GM21515 (cell line): Measurements from ENCODE around the gene OLFML2B.
"Not testable (repeated sequence)": the region's sequence is repeated elsewhere in the genome, so short reads cannot be mapped to it uniquely, and the experiment has no call there.

Experiments
- ATAC-seq: cut with Tn5 transposase; IDR thresholded peaks from one replicate; pipeline ENCODE4 v1.9.1; 2021; ENCODE audit not compliant: unreplicated experiment

Gene OLFML2B

DNA sequence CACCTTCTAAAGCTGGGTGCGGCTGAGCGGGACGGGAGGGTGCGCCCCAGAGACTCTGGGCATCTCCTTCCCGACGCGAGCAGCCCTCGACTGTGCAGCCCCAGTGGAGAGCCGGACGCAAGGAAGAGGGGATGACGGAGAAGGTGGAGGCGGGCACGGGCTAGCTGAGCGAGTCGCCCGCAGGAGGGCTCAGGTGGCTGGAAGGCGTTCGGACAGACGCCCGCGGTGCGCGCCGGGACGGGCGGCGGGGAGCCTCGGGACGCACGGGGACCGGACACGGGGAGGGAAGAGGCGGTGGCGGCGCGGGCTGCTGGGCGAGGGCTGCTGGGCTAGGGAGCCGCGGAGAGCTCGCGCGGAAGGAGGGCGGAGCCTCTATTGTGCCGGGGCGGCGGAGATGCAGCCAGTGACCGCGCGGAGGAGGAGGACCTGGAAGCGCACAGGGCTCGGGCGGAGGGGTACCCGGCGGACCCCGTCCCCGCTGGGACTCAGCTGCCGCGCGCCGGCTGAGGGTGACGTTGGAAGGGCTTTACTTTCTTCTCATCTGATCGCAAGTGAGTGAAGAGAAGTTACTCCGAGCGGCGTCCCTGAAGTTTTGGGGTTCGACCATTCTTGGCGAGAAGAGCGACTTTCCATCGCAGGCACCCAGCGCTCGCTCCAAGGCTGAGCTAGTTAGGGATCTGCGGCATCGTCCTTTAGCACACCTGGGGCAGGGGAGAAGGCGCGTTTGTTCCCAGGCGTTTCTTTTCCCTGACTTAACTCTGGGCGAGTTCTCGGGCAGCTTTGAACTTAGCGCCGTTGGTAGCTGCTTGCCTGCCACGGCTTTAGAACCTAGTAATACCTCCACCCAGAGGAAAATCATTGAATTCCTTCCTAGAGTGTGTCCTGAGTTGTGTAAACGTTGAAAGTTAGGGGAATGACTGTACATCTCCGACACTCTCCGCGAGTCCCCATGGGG, at the start of gene OLFML2B:
Gene OLFML2B (minus strand): TSS at position 323 of the 955 bp plus-strand sequence. CDS start 439 bp downstream, outside the sequence.
- ATAC-seq: peak; percentile 75

DNA sequence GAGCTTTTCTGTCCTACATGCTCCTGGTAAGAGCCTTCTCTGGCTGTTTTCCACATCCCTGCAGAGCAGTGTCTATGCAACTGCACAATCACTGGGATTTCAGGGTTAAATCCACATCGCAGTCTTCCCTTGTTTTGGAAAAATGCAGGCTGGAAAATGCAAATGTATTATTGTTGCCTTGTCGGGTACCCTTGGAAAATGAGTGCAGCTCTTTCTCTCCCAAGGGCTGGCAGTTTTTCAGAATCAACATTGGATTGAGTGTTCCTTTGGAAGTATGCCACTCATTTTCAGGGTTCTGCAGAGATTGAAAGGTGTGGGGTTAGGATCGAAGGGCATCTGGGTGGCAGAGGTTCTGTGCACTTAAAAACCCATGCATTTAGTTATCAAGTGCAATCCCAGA, 49.1 kb upstream of the OLFML2B start:
- no peak for ATAC-seq

DNA sequence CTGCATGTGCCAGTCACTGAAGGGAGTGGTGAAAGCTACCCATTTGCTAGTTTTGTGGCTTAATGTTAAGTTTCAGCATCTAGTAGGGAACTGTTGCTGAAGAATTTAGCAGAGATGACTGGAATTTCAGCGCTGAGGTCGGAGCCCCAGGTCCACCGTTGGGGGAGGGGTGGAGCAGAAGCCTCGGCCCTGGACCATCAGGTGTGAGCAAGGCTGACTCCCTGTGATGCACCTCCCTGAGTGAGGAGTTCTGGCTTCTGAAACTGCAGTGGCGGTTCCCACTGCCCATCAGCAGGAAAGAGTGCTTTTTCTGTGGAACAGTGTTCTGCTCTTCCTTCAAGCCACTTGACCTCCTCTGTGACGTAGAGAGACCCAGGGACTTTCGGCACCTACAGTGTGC, 47.2 kb upstream of the OLFML2B start:
- ATAC-seq: no peak

- ATAC-seq: no peak
These were observed 46.6 kb upstream of the OLFML2B start for GRCh38 chr1:162070094-162070748.

DNA sequence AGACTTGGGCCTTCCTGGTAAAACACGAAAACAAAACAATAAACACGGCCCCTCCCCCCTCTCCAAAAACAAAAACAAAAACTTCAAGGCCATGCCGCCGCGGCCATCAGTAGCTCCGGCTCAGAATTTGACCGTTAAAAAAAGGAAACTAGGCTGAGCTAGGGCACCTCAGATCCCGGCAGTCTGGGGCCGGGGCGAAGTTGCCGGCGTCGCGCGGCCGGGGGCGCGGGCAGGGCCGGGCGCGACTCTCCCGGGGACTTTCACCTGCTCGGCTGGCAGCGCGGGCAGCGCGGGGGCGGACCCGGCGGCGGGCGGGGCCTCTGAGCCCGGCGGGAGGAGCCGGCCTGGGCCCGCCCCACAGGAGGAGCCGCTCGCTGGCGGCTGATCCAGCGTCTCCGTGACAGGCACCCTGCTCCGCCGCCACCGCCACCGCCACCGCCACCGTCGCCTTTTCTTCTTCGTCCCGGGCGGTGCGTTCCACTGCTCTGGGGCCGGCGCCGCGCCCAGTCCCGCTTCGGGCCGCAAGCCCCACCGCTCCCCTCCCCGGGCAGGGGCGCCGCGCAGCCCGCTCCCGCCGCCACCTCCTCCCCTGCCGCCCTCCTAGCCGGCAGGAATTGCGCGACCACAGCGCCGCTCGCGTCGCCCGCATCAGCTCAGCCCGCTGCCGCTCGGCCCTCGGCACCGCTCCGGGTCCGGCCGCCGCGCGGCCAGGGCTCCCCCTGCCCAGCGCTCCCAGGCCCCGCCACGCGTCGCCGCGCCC, 45.8 kb upstream of the OLFML2B start, which contains the start of gene NOS1AP:
Gene NOS1AP (plus strand): TSS at position 358 of the 760 bp plus-strand sequence. CDS start 487 bp downstream, outside the sequence.
- ATAC-seq: peak; percentile 98

DNA sequence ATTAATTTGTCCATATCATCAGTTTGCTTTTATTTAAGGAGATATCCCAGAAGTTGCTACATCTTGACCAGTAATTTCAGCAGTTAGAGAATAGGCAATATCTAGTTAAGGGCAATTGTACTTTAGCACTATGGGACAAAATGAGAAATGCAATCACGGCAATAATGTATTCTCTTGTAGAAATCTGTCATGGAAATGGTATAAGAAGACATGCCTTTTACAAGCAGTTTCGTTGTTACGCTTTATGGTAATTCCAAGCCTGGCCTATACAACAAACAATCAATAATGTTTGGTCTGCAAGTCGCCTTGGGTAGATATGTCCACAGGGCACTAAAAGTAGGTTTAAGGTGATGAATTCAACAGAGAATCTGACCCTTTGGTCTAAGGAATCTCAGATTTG, 44.6 kb upstream of the OLFML2B start:
- no peak for ATAC-seq

GRCh38 chr1:162067466-162067865, 43.8 kb upstream of the OLFML2B start:
- ATAC-seq: no peak

GRCh38 chr1:162066836-162067235, 43.2 kb upstream of the OLFML2B start:
- ATAC-seq: not testable (repeated sequence)

DNA sequence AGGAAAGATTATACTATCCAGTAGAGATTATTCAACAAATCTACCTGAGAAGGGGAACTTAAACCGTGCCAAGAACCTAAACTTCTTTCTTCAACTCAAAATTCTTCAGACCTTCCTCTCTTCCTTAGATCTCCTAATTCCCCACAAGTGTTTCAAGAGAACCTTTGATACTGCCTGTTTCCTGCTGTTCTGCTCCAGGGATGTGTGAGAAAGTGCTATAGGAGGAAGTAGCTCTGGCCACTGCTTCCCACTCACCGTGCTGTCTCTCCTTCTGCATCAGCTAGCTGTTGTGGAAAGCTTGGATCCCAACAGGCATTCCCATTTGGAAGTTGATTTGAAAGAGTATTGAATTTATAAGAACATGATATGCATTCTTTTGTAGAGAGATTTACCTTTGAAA, 41.3 kb upstream of the OLFML2B start:
- no peak for ATAC-seq

DNA sequence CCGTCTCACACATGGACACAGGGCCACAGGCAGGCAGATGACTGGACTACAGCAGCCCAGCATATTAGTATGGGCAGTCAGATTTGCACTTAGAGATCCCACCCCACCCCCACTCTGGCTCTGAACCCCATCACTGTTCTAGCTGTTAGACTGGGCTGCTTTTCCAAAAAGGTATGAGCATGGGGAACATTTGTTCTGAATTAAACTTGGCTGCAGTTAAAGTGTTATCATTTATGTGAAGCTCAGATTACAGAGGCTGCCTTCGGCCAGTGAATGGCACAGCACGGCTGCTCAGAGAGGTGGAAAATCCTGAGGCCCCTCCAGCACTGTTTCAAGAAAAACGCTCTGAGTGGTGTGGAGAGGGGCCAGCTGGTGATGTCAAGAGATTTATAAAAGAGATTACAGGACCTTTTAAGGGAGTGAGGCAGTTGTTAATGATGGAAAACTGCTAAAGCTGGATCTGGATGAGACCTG, 38.9 kb upstream of the OLFML2B start:
- ATAC-seq: no peak

DNA sequence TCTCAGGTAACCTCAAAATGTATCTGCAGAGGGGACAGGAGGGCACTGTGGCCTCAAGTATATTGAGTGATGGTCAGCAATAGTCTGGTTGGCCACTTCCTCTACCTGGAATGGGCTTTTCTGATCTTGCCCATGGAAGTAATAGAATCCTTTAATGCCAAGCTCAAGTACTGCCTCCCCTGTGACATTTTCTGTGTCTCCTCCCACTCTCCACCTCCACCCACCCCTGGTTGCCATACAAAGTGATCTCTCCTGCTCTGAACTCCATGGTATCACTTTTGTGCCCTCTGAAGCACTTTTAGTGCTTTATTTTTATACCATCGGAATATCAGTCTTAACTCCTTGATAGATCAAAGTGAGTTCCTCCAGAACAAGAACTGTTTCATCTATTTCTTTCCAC, 36.6 kb upstream of the OLFML2B start:
- ATAC-seq: no peak

- ATAC-seq: no peak
These were observed 36.1 kb upstream of the OLFML2B start for GRCh38 chr1:162059721-162060120.

GRCh38 chr1:162056579-162056978, 32.9 kb upstream of the OLFML2B start:
- no peak for ATAC-seq

GRCh38 chr1:162056043-162056442, 32.4 kb upstream of the OLFML2B start:
- no peak for ATAC-seq

GRCh38 chr1:162055062-162055461, 31.4 kb upstream of the OLFML2B start:
- no peak for ATAC-seq

- not testable (repeated sequence) for ATAC-seq
These were observed 30.3 kb upstream of the OLFML2B start for GRCh38 chr1:162053949-162054348.

GRCh38 chr1:162046921-162047320, 23.3 kb upstream of the OLFML2B start:
- ATAC-seq: no peak

- ATAC-seq: no peak
These were observed 18.7 kb upstream of the OLFML2B start for GRCh38 chr1:162042361-162042760.

DNA sequence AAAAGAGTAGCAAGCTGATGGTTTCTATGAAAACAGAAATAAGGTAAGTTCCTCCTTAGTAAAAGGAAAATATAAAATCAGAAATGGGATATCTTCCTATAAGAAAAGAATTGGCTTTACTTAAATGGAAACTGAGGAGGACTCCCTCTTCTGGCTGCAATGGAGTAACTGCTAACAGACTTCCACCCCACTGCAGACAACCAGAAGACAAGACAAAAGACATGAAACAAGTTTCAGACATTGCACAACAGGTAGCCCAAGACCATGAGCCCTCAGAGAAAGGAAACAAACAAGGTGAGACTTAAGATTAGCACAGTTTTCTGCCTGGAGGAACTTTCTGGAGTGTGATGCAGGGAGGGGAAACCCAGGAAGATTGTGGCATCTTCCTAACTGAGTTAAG, 17.0 kb upstream of the OLFML2B start:
- ATAC-seq: no peak

DNA sequence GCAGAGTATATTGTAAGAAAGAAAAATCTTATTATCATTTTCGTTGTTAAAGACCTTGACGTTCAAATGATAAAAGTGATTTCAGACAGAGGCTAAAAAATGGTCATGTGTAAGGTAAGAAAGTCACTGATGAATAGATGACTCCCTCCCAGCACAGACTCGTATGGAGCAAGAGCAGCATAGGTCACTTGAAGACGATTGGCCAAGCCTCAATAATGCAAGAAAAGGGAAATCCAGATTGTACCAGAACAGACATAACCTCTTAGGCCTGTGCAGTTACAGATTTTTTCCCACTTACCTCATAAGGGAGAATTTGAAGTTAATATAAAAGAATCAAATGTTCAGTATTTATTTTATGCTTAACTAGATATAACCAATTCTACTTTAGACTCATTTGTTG, 16.3 kb upstream of the OLFML2B start:
- ATAC-seq: no peak

GRCh38 chr1:162038624-162039023, 15.0 kb upstream of the OLFML2B start:
- no peak for ATAC-seq
